IMR-90 (cell line): ENCODE measurements around the gene CEP128.

Experiments
- CTCF ChIP-seq: conservative IDR thresholded peaks from 2 replicates; pipeline ENCODE4 v1.5.1; 2012; ENCODE audit warnings: mild to moderate bottlenecking, low read depth, low read length, improper control_type of control experiment
- POLR2A ChIP-seq: IDR thresholded peaks from 2 replicates; pipeline ENCODE4 v1.6.1; 2012; ENCODE audit warnings: mild to moderate bottlenecking, low read depth, low read length
- RAD21 ChIP-seq: IDR thresholded peaks from 2 replicates; pipeline ENCODE4 v1.6.1; 2012; ENCODE audit warnings: low read length, improper control_type of control experiment

GRCh38 chr14:80901260-80901659, 40.3 kb downstream of the CEP128 start:
- no peak for TF ChIP-seq RAD21
- TF ChIP-seq CTCF, result no peak
- TF ChIP-seq POLR2A, result no peak
